HG03469 (cell line): Measurements from ENCODE around the gene ICAM4.
"Not testable (repeated sequence)": the region's sequence is repeated elsewhere in the genome, so short reads cannot be mapped to it uniquely, and the experiment has no call there.

Experiments used
- ATAC-seq: cut with Tn5 transposase; IDR thresholded peaks from one replicate; pipeline ENCODE4 v1.9.1; 2021; ENCODE audit warnings: mild to moderate bottlenecking, moderate library complexity, moderate number of reproducible peaks; ENCODE audit not compliant: unreplicated experiment

ICAM4 gene

DNA sequence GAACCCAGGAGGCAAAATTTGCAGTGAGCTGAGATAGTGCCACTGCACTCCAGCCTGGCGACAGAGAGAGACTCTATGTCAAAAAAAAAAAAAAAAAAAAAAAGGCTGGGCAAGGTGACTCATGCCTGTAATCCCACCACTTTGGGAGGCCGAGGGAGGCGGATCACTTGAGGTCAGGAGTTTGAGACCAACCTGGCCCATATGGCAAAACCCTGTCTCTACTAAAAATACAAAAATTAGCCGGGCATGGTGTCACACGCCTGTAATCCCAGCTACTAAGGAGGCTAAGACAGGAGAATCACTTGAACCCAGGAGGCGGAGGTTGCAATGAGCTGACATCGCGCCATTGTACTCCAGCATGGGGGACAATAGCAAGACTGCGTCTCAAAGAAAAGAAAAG, 50.0 kb downstream of the ICAM4 start:
- ATAC-seq = not testable (repeated sequence)
